OCI-LY1 (cell line): Measurements from ENCODE around the gene STRA6.

ENCODE experiments used
- H2AFZ ChIP-seq: fragments of 200-600 bp; sonication (generic), shearing (Covaris generic); 2 replicates; pipeline ENCODE4 v1.6.0; 2014; ENCODE audit warnings: antibody characterized with exemption, mild to moderate bottlenecking, low read length
- H3F3A ChIP-seq: fragments of 200-600 bp; sonication (generic), shearing (Covaris generic); 2 replicates; pipeline ENCODE4 v1.6.0; 2014; ENCODE audit warnings: mild to moderate bottlenecking, antibody characterized with exemption, low read length, moderate library complexity; ENCODE audit not compliant: insufficient read depth
- H3K27ac ChIP-seq: fragments of 200-600 bp; sonication (generic); 2 replicates; pipeline ENCODE4 v1.5.1; 2014; ENCODE audit warnings: low read length, mixed run types, mild to moderate bottlenecking, low read depth; ENCODE audit not compliant: poor library complexity, severe bottlenecking
- H3K27me3 ChIP-seq: fragments of 200-600 bp; sonication (generic); 2 replicates; pipeline ENCODE4 v1.6.0; 2014; ENCODE audit warnings: antibody characterized with exemption, mild to moderate bottlenecking, low read length, moderate library complexity; ENCODE audit not compliant: insufficient read depth
- H3K36me3 ChIP-seq: fragments of 200-600 bp; sonication (generic); 2 replicates; pipeline ENCODE4 v1.6.1; 2014; ENCODE audit warnings: mild to moderate bottlenecking, antibody characterized with exemption, low read length, moderate library complexity, mixed read lengths; ENCODE audit not compliant: insufficient read depth
- H3K4me1 ChIP-seq: fragments of 200-600 bp; sonication (generic); 2 replicates; pipeline ENCODE4 v1.5.1; 2014; ENCODE audit warnings: mild to moderate bottlenecking, low read length, moderate library complexity; ENCODE audit not compliant: insufficient read depth, severe bottlenecking
- H3K4me2 ChIP-seq: fragments of 200-600 bp; sonication (generic), shearing (Covaris generic); 2 replicates; pipeline ENCODE4 v1.6.1; 2014; ENCODE audit warnings: low read length
- H3K4me3 ChIP-seq: fragments of 200-600 bp; sonication (generic); 2 replicates; pipeline ENCODE4 v1.5.1; 2014; ENCODE audit warnings: low read length, low read depth, mild to moderate bottlenecking, mixed read lengths; ENCODE audit not compliant: poor library complexity, severe bottlenecking
- H3K79me2 ChIP-seq: fragments of 200-600 bp; shearing (Covaris generic); 2 replicates; pipeline ENCODE4 v1.6.1; 2016; ENCODE audit warnings: mixed run types, low read length, mixed read lengths; ENCODE audit not compliant: insufficient read depth
- H3K9ac ChIP-seq: fragments of 200-600 bp; sonication (generic), shearing (Covaris generic); 2 replicates; pipeline ENCODE4 v1.6.1; 2014; ENCODE audit warnings: mild to moderate bottlenecking, low read length, mixed read lengths
- H3K9me2 ChIP-seq: fragments of 200-600 bp; sonication (generic), shearing (Covaris generic); 2 replicates; pipeline ENCODE4 v1.6.1; 2014; ENCODE audit warnings: low read depth, mild to moderate bottlenecking, low read length, mixed read lengths
- H3K9me3 ChIP-seq: fragments of 200-600 bp; shearing (Covaris generic); 2 replicates; pipeline ENCODE4 v1.6.1; 2014; ENCODE audit warnings: low read length, mixed read lengths
- H4K20me1 ChIP-seq: fragments of 200-600 bp; sonication (generic), shearing (Covaris generic); 2 replicates; pipeline ENCODE4 v1.6.0; 2016; ENCODE audit warnings: mild to moderate bottlenecking, low read length; ENCODE audit not compliant: insufficient read depth
- CTCF ChIP-seq: fragments of 200-600 bp; sonication (generic), shearing (Covaris generic); IDR thresholded peaks from 2 replicates; pipeline ENCODE4 v1.5.1; 2017; ENCODE audit warnings: mild to moderate bottlenecking, antibody characterized with exemption, low read length, moderate library complexity, mixed read lengths
- EZH2 ChIP-seq: fragments of 200-600 bp; sonication (generic), shearing (Covaris generic); IDR thresholded peaks from 2 replicates; pipeline ENCODE4 v1.8.0; 2017; ENCODE audit warnings: borderline replicate concordance, mixed run types, mild to moderate bottlenecking, antibody characterized with exemption, low read length, moderate library complexity, mixed read lengths

STRA6 gene

DNA sequence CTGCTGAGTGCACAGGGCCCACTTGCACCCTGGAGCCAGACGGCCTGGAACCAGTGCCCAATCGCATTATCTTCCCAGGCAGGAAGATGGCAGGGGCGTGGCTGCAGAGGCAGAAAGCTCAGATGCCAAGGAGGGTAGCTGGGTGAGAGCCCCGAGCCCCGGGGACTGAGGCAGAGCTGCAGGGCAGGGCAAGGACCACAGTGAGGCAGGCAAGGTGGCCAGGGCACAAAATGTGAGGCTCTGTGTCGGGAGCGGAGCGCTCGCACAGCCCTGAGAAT, 31.9 kb upstream of the STRA6 start:
- Histone ChIP-seq H3K27me3 (no peaks in the 10 kb centered on the region; the same call in 1 of the 2 replicates), H3K9ac (no peak overlapping the region), H4K20me1 (no peaks in the 10 kb centered on the region), H3K4me1 (no peaks in the 10 kb centered on the region), H3K27ac (no peak overlapping the region), H3K79me2 (no peaks in the 10 kb centered on the region), H3K36me3 (no peaks in the 10 kb centered on the region), H3K4me3 (no peak overlapping the region), H3F3A (no peaks in the 10 kb centered on the region), H3K9me2 (no peaks in the 10 kb centered on the region), H2AFZ (no peak overlapping the region), H3K9me3 (no peaks in the 10 kb centered on the region), H3K4me2 (no peak overlapping the region)
- no peak for TF ChIP-seq CTCF
- no peak for TF ChIP-seq EZH2

DNA sequence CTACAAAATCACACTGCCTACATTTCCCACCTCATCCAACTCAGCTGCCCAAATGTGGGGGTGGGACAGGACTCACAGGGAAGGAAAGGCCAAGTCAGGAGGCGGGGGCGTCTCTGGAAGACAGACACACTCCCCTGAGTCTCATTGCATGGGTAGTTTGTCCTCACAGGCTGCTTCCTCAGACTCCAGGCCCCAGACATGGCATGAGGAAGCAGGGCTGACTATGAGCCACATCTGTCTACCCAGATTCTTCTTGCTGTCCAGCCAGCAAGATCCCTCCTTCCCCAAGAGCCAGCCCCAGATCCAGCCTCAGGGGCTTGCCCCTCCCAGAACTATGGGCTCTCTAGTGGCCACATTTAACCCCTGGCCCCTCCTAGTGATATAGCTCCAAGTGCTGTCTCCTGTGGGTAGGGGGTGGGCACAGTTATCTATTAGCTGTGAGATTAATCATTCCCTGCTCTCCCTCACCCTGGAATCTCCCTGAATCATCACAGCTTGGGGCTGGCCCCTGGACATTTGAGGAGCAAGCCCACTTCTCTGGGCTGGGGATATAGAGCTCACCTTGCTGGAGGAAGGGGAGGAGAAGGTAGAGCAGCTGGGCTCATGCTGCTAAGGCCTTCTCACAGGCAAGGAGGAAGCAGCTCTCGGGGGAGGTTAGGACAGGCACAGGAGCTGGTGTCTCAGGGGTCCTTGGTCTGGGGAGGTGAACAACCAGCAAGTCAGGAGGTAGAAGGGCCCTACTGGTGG, 31.4 kb upstream of the STRA6 start:
- Histone ChIP-seq H3K27me3 (no peaks in the 10 kb centered on the region; the same call in 1 of the 2 replicates), H3K9ac (no peak overlapping the region), H3K4me2 (no peak overlapping the region), H3K36me3 (no peaks in the 10 kb centered on the region), H3K27ac (no peak overlapping the region), H3K4me1 (no peaks in the 10 kb centered on the region), H4K20me1 (no peaks in the 10 kb centered on the region), H3K9me3 (no peaks in the 10 kb centered on the region), H3F3A (no peaks in the 10 kb centered on the region), H3K4me3 (no peak overlapping the region), H3K79me2 (no peaks in the 10 kb centered on the region), H3K9me2 (no peaks in the 10 kb centered on the region), H2AFZ (no peak overlapping the region)
- TF ChIP-seq CTCF: no peak

GRCh38 chr15:74233373-74233772, 30.8 kb upstream of the STRA6 start:
- Histone ChIP-seq H3K4me3 (no peak overlapping the region), H2AFZ (no peak overlapping the region), H3K4me2 (no peak overlapping the region), H3K9me2 (no peaks in the 10 kb centered on the region), H3K27me3 (no peaks in the 10 kb centered on the region; the same call in 1 of the 2 replicates), H4K20me1 (no peaks in the 10 kb centered on the region), H3K9me3 (no peaks in the 10 kb centered on the region), H3K79me2 (no peaks in the 10 kb centered on the region), H3K27ac (no peak overlapping the region), H3F3A (no peaks in the 10 kb centered on the region), H3K4me1 (no peaks in the 10 kb centered on the region), H3K36me3 (no peaks in the 10 kb centered on the region), H3K9ac (no peak overlapping the region)
- TF ChIP-seq EZH2 (no peak), CTCF (no peak)
